NOMO-1 (cell line): ENCODE data around the gene ABCC9.

Experiments
- DNase-seq, 2 experiments: peaks; one replicate each; lab custom pipeline; 2025; ENCODE audit not compliant: unreplicated experiment in 2 of 2; lab: John Stamatoyannopoulos, UW

Gene ABCC9

DNA sequence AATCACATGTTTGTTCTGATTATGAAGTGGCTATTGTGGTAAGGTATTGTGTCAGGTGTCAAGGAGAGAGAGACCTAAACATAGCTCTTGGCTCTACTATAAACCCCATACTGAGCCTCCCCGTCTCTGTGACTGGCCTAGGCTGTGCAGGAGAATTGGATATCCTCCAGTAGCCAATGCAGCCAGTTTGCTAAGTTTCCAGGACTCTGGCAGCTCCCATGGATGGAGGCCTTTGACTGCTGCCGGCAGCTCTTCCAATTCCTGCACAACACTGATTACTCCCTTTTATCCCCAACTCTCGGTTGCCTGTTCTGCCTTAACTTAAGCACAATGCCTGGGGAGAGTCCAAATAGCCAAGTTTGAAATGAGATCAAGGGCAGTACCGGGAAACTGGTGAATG, 59.3 kb downstream of the ABCC9 start:
- no peak for DNase-seq

DNA sequence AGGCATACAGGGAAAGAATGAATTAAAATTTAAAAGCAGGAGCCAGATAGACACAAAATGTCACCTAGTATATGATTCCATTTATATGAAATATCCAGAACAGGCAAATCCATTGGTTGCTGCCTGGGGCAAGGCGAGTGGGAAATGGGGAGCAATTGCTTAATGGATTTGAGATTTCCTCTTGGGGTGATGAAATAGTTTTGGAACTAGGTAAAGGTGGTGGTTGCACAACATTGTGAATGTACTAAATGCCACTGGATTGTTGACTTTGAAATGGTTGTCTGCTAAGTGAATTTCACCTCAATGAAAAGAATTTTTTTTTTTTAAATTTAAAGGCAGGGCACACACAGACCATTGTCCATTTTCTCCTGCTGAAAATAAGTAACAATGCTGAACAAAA, 61.9 kb downstream of the ABCC9 start:
- no peak for DNase-seq

GRCh38 chr12:21877293-21877982, 63.8 kb downstream of the ABCC9 start:
- DNase-seq, result no peak

DNA sequence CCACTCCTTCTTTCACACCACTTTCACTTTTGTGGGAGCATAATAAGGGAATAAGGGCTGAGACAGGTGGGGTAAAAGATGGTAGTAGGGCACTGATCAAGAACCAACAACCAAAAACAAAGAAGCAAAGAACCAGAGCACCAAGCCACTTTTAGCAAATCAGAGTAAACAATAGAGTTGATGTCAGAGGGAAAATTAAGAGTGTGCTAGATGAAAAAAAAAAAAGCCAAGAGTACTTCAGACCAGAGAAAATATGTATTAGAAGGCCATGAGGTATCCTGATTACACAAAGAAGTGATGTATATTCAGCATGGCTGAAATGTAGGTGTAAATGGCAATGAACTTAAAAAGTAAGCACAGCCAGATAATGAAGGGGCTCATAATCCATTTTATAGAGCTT, 75.4 kb downstream of the ABCC9 start:
- DNase-seq, result no peak

DNA sequence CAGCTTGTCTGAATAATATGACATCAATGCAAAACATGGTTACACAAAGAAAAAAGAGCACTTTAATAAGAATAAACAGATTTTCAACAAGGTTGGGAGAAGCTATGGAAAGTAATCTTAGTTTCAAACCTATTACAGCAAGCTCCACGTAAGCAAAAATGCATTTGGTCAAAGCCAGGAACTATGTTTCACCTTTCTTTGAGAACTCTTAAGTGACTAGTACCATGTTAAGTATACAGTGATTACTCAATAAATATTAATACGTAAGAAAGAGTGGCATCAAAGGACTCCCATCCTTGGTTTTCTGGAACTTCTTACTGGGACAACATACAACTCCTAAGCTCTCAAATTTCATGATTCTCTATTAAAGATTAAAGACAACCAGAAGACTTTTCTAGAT, 80.7 kb downstream of the ABCC9 start:
- no peak for DNase-seq

DNA sequence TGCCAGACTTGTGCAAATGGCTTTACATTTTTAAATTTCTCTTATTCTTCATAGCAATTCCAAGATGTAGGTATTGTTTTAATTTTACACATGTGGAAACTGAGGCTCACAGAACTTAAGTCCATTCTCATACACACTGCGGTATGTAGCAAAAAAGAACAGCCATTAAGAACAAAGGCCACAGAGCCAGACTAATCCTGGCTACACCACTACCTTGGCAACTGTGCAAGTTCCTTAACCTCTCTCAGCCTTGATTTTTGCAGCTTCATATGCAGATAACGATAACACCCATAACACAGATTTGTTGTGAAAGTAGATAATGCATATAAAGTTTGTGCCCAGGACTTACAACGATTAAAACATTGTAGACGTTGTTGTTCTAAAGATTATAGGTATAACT, 81.1 kb downstream of the ABCC9 start:
- no peak for DNase-seq

GRCh38 chr12:21852251-21852650, 89.0 kb downstream of the ABCC9 start:
- DNase-seq, result no peak

GRCh38 chr12:21851151-21851550, 90.1 kb downstream of the ABCC9 start:
- no peak for DNase-seq

GRCh38 chr12:21850419-21850818, 90.8 kb downstream of the ABCC9 start:
- no peak for DNase-seq

DNA sequence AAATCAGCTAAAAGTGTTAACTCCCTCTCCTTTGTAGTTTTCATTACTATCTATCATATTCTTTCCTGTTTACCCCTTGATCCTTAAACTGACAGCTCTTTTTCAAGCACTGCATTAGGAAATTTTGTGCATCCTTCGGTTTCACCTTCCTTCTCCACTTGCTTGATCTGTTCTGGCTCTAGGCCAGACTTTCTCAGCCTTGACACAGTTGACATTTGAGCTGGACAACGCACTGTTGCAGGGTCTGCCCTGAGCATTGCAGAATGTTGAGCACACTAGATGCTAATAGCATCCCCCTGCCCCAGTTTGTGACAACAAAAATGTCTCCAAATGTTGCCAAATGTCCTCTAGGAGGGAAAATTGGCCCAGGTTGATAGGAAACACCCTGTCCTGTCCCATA, 91.3 kb downstream of the ABCC9 start:
- no peak for DNase-seq

DNA sequence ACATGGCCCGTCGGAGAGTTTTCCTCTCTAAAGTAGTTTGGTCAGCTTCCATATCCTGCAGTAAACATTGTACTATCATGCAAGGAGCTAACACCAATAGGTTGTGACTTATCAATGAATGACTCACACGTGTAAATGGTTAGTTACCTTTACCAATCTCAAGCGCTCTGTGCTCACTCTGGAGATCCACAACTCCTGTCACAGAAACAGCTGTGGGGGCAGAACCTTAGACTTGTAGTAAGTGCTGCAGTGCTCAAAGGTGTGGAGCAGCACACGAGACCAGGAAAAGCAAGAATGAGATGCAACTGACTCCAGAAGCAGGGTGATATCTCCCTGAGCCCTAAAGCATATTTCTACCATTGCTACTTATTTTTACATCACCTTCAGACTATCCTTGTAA, 93.0 kb downstream of the ABCC9 start:
- DNase-seq, result no peak

- no peak for DNase-seq
These were observed 97.4 kb downstream of the ABCC9 start for GRCh38 chr12:21843795-21844194.

- no peak for DNase-seq
These were observed 101.5 kb downstream of the ABCC9 start for GRCh38 chr12:21839776-21840175.

DNA sequence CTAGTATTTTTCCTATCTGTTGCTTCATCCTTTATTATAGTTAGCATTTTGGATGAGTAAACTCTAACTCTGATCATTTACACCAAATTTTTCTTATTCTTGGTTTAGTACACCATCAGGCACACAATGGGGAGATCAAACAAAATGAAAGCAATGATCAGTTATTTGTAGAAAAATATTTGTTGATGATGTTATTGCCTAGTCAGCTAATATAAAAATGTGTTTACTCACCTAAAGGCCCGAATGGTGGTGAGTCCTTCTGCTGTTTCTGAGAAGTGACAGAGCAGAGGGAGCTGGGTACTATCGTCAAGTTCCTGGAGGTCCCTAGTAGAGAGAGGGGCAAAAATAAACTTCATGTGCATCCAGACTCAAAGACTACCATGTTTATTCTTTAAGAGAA, 103.4 kb downstream of the ABCC9 start:
- DNase-seq, result no peak

GRCh38 chr12:21831791-21832344, 109.4 kb downstream of the ABCC9 start:
- no peak for DNase-seq

DNA sequence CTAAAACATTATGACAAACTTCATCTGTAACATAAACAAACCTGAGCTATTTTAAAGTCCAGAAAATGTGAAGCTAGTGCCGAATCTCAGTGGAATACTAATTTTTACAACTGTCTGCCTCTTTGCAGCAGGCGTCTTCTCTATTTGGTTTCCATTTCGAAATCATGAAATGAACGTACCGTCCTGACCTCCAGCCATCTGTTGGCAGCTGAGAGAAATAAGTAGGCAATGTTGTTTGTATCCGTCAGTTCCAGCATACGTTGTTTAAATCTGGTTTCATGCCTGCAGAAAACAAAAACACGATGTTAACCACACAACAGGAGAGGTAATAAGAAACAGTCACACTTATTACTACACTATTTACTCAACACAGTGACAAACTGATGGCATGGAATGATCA, 112.4 kb downstream of the ABCC9 start:
- no peak for DNase-seq

DNA sequence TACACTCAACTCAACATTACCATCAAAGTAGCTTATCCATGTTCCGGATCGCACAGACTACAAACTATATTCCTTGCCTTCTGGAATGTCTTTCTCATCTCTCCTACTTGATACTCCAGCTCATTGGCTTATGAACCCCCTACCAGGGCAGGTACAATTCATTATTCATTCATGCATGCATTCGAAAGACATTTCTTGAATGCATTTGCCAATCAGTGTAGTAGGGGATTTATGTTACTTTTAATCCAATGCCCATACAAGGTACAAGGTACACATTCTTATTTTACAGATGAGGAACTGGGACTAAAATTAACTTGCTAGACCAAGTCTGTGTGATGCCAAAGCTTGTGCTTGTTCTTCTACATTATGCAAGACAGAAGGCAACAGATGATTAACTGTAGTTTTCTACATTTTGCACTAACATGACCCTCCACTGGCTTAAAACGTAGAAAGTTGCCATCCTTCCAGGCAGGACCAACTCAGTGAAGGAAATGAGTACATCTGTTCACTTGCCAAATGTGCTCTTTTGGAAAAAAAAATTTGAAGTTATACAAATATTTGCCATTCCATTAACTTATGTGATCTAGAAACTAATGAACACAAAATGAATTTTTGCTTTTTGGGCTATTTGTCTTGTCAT, 113.0 kb downstream of the ABCC9 start:
- DNase-seq, result no peak

DNA sequence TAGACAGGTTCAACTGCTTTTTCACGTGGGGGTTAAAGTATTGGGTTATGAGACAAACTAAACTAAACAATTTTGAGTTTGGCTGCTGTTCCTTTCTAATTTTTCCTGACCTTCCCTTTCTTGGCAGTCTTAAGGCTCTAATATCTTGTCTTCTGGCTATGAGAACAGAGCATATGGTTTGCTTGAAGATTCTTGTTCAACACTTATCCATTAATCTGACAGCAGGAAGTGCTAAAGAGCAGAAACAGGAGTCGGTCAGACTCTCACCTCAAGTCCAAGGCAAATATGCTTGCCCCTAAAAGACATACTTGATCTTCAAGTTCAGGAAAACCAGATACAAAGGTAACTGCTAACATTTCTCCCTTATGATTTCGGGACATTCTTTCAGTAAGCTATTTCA, 114.1 kb downstream of the ABCC9 start:
- DNase-seq, result no peak

DNA sequence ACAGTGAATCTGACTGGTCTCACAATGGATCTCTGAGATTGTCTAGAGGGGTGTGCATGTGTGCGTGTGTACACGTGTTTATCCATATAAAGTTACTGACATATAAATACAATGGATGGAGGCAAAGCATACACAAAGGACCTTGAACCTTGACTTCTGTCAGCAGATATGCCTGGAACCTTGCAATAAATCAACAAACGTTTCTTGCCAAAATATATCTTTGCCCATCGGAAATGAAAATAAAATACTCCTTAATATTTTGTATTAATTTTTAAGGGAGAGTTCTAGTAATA, 114.7 kb downstream of the ABCC9 start:
- no peak for DNase-seq

- no peak for DNase-seq
These were observed 115.2 kb downstream of the ABCC9 start for GRCh38 chr12:21825886-21826617.

GRCh38 chr12:21823581-21823980, 117.6 kb downstream of the ABCC9 start:
- DNase-seq, result no peak

GRCh38 chr12:21819678-21820077, 121.5 kb downstream of the ABCC9 start:
- no peak for DNase-seq
